ELF-1 (cell line): ENCODE data around the gene GPHN.
A peak's percentile ranks its signal among the peaks of the same experiment; 100 is the strongest.

Experiments
- DNase-seq: peaks from one replicate; pipeline ENCODE4 v3.0.0-alpha.2; 2016; ENCODE audit warnings: low read depth, low spot score

Gene GPHN

GRCh38 chr14:66600416-66600815, 92.5 kb downstream of the GPHN start:
- no peak for DNase-seq

DNA sequence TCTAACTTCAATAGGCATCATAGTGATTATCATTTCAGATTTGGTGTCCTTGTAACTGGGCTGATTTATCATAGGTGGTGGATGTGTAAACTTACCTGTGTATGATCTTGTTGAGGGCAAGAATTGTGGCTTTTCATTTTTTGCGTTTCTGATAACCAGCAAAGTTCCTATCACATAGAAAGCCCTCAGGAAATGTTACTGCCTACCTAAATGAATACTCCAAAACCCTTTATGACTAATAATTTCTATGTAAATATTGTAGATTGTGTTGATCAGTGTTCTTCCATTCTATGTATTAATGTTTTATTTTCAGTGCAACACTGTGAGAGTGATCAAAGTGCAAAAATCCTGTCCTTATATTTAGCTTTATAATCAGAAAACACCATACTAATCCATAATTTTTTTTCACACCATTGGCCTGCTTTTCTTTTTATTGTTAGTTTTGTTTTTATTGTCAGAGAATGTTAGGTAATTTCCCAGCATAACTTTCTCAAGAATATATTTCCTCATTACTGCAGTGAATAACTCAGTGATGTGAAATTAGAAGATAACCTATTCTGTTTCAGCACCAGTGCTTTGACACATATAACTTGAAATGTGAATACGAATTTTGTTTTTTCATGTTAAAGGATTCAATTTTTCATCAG, 94.1 kb downstream of the GPHN start:
- no peak for DNase-seq

DNA sequence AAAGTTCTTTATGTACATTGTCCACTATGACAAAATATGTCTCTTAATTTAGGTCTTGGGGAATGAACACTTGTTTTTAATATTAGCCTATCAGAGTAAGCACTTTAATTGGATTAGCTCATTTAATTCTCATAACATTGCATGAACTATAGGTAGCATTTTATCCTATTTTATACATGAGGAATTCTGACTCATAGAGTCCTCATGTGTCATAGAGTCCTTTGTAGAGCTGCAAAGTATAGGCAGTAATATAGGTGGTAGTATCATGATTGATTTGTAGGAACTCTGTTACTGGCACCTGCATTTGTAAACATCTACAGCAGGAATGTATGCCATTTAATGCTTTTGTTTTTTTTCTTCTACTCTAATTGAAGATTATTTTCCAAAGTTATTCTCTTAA, 96.0 kb downstream of the GPHN start:
- DNase-seq: no peak

DNA sequence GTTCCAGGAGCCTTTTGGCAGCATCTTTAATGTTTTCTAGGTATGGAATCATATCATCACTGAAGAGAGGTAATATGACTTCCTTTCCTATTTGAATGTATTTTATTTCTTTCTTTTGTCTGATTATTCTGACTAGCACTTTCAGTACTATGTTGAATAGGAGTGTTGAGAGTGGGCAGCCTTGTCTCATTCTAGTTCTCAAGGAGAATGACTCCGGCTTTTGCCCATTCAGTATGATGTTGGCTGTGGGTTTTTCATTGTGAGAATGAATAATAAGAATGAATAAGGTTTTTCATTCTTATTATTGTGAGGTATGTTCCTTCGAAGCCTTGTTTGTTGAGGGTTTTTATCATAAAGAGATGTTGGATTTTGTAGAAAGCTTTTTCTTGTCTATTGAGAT, 98.9 kb downstream of the GPHN start:
- no peak for DNase-seq

- DNase-seq: peak; percentile 32
Observed at GRCh38 chr14:66610154-66610563, 102.2 kb downstream of the GPHN start.

DNA sequence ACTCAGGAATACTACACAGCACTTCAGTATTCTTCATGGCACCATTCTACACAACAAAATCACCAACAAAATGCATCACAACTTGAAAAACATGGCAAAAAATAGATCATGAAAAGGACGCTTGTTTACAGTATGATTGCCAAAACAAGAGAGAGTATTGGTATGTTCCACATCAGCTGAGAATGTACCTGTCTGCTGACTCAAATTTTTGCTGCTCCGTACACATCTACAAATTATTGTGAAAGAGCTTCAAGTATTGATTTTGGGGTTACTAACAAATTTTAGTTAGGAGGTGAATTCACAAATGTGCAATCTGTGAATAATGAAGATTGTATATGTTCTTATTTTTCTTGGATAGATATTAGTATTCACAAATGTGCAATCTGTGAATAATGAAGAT, 105.4 kb downstream of the GPHN start:
- no peak for DNase-seq

DNA sequence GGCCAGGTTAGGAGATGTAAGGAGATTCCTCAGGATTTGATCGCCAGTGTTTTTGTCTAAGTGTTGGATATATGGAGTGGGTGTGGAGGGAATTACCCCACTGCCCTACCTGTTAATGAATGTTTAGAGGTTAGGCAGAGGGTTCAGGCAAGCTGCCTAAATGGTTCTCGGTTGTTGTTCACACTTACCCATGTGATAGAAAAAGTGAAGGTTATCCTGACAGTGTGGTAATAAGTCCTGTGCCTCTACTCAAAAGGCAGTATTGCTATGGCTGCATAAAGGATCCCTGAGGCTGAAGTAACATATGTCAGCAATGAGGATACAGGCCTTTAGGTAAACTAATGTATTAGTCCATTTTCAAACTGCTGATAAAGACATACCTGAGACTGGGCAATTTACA, 112.0 kb downstream of the GPHN start:
- DNase-seq: no peak

- DNase-seq: no peak
Observed at GRCh38 chr14:66623838-66624237, 115.9 kb downstream of the GPHN start.

DNA sequence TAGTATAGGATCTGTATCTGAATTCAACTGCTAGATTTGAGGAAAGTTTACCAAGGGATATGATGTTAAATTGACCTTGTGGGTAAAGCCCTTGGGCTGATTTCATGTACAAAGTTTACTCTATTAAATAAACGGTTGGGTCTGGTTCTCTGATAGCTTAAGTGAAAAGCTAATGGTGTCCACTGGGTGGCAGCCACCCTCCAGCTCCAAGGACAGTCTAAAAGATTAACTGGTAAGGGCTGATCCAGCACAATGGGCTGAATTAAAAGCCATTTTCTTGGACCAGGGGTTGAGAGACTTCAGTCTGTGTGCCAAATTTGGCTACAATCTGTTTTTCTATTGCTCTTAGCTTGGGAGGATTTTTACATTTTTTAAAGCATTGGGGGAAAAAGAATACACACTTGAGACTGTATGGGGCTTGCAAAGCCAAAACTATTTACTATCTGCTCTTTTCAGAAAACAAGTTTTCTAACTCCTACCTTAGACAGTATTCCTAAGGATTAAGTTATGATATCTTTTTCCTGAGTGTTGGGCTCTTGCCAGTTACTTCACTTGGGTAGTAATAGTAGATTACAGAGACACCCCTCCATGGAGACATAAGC, 116.5 kb downstream of the GPHN start:
- DNase-seq: peak; percentile 32

GRCh38 chr14:66628636-66629035, 120.7 kb downstream of the GPHN start:
- DNase-seq: no peak

DNA sequence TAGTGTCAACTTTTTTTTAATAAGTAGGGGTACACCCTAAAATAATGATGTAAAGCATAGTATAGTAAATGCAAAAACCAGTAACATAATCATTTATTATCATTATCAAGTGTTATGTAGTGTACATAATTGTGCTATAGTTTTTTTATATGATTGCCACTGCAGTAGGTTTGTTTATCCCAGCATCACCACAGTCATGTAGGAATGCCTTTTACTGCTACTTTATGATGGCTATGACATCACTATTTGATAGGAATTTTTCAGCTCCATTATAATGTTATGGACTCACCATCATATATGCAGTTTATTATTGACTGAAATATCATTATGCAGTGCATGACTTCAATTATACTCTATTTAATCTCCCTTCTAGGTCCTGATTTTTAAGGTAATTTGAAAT, 121.6 kb downstream of the GPHN start:
- DNase-seq: no peak

DNA sequence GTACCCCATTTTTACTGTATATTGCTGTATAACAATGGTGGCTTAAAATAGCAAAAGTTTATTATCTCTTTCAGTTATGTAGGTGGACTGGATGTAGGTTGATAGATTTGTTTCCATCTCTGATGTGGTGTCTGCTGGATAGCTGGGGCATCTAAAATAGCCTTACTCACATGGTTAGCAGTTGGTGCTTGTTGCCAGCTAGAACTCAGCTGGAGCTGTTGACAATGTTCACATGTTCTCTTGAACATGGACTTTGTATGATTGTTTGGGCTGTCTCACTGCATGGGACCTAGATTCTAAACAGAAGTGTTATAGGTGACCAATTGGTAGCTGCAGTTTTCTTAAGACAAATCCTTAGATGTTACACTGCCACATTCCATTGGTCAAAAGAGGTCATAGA, 126.9 kb downstream of the GPHN start:
- no peak for DNase-seq

GRCh38 chr14:66635435-66635834, 127.5 kb downstream of the GPHN start:
- DNase-seq: no peak

DNA sequence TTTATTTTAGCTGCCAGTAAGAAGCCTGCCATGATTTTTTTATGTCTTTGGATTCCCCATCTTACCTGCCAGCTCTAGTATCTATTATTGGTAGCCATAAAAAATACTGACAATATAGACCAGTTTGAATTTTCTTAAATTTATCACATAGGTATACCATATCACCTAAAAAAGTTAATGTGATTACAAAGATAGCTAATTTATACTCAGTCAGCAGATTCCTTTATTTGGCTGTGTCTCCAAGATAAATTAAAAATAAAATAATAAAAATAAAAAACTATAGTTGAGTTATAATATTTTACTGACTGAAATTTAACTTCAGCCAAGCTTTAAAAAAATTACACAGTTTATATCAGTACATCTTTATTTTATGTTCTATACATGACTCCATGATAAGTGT, 128.3 kb downstream of the GPHN start:
- DNase-seq: no peak

DNA sequence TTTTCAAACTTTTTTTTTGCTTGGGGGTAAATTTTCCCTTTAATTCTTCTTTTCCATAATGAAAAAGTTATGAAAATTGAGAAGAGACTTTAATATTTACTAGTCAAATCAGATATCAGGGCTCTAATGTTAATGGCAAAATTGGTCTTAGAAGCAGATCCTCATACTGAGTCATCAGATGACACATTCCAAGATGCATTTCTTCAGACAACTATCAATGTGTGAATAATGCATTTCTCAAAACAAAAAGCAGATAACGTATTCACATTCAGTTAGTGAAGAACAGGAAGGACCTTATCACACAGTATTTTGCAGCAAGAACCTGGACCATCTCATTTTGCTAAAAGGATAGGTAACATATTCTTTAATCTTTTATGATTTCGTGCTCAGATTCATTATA, 130.7 kb downstream of the GPHN start:
- no peak for DNase-seq

DNA sequence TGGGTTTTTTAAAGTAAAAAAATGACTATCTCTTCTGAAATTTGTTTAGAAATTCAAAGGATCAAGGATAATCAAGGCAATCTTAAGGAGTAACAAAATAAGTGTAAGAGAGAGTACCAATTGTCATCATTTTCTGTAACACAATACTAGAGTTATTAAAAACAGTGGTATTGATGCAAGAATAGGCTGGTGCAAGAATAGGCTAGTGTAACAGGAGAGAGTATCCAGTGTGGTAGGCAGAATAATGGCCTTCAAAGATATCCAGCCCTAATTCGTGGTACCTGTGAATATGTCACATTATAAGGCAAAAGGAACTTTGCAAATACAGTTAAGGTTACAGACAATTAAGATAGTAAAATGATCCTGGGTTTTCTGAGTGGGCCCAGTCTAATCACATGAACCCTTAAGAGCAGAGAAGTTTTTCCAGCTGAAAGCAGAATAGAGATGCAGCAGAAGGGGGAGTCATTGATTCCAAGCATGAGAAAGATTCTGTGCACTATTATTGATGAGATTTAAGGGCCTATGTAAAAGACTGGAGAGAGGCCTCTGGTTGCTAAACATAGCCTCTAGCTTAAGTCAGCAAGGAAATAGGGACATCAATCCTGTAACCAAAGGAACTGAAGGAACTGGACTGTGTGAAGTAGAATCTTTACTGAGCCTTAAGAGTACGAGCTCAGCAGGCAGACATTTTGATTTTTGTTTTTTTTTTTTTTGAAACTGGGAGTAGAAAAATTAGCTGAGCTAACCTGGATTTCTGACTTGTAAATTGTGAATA, 134.1 kb downstream of the GPHN start:
- no peak for DNase-seq

GRCh38 chr14:66643344-66643743, 135.4 kb downstream of the GPHN start:
- no peak for DNase-seq

GRCh38 chr14:66645716-66646115, 137.8 kb downstream of the GPHN start:
- no peak for DNase-seq

- no peak for DNase-seq
Observed at GRCh38 chr14:66649498-66649897, 141.6 kb downstream of the GPHN start.

GRCh38 chr14:66650491-66650911, 142.6 kb downstream of the GPHN start:
- no peak for DNase-seq

GRCh38 chr14:66651536-66652220, 143.7 kb downstream of the GPHN start:
- no peak for DNase-seq

GRCh38 chr14:66652525-66653106, 144.7 kb downstream of the GPHN start:
- DNase-seq: peak; percentile 7
